HG03520 (cell line): ENCODE data around the gene QTRT2.

Experiments
- ATAC-seq: cut with Tn5 transposase; IDR thresholded peaks from one replicate; pipeline ENCODE4 v1.9.1; 2021; ENCODE audit warnings: mild to moderate bottlenecking, moderate library complexity; ENCODE audit not compliant: unreplicated experiment

QTRT2 gene

GRCh38 chr3:114119776-114120175, 63.2 kb downstream of the QTRT2 start:
- ATAC-seq = no peak

GRCh38 chr3:114120211-114120610, 63.7 kb downstream of the QTRT2 start:
- ATAC-seq = no peak

GRCh38 chr3:114122027-114122709, 65.6 kb downstream of the QTRT2 start:
- no peak for ATAC-seq

- no peak for ATAC-seq
These were observed 69.9 kb downstream of the QTRT2 start for GRCh38 chr3:114126461-114126860.

- ATAC-seq = no peak
These were observed 71.0 kb downstream of the QTRT2 start for GRCh38 chr3:114127517-114127916.

- ATAC-seq = no peak
These were observed 71.7 kb downstream of the QTRT2 start for GRCh38 chr3:114128231-114128630.

GRCh38 chr3:114128826-114129225, 72.3 kb downstream of the QTRT2 start:
- no peak for ATAC-seq

GRCh38 chr3:114132500-114132899, 76.0 kb downstream of the QTRT2 start:
- no peak for ATAC-seq

- no peak for ATAC-seq
These were observed 77.4 kb downstream of the QTRT2 start for GRCh38 chr3:114133947-114134346.
